Lower leg skin (tissue), 3 donors: ENCODE data around the gene IL25.

Source experiments
- POLR2A ChIP-seq, 2 donors: fragments of 450-650 bp; IDR thresholded peaks; one replicate each; pipeline ENCODE4 v1.6.1; 2016 to 2017; ENCODE audit warnings: antibody characterized with exemption in 2 of 2, mild to moderate bottlenecking in 1 of 2, moderate library complexity in 1 of 2
- TF ChIP-seq, protein P1 (sequence below), 3 donors: fragments of 450-650 bp; IDR thresholded peaks; one replicate each; pipeline ENCODE4 v1.5.1; 2016; ENCODE audit warnings: antibody characterized with exemption in 3 of 3, mild to moderate bottlenecking in 3 of 3, moderate library complexity in 2 of 3

DNA sequence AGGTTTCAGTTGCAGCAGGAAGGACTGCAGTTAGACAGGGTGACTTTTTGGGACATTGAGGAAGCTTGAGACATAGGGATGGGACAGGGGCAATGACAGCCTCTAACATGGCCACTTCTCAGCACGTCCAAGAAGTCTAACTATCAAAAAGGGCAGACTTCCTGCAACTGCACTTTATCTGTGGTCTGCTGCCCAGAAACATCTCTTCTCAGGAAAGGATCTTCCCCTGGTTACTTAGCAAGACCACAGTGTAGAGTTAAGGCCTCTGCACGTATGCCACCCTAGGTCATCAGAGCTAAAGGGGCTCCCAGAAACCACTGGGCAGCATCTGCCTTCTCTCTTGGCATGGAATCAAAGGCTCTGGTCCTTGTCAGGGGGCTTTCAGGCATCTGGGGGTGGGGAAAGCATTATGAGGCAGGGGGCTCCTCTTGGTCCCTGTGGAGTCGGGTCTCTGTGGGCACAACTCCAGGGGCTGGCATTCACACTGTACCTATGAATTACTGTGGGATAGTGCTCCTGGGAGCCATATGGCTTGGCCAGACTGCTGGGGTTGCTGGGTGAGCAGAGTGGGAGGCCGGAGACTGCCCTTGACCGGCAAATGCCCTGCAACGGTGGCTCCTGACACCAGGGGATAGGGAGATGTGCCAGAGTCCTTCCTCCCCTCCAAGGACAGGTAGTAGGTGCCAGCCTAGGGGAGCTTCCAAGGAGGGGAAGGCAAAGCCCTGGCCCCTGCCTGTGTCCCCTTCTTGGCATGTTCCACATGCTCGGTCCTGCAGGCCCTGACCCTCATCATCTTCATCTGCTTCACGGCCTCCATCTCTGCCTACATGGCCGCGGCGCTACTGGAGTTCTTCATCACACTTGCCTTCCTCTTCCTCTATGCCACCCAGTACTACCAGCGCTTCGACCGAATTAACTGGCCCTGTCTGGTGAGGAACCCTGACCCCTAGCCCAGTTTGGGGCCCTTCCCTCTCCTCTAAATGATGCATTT, 5.3 kb downstream of the IL25 start:
- TF ChIP-seq, protein P1, sequence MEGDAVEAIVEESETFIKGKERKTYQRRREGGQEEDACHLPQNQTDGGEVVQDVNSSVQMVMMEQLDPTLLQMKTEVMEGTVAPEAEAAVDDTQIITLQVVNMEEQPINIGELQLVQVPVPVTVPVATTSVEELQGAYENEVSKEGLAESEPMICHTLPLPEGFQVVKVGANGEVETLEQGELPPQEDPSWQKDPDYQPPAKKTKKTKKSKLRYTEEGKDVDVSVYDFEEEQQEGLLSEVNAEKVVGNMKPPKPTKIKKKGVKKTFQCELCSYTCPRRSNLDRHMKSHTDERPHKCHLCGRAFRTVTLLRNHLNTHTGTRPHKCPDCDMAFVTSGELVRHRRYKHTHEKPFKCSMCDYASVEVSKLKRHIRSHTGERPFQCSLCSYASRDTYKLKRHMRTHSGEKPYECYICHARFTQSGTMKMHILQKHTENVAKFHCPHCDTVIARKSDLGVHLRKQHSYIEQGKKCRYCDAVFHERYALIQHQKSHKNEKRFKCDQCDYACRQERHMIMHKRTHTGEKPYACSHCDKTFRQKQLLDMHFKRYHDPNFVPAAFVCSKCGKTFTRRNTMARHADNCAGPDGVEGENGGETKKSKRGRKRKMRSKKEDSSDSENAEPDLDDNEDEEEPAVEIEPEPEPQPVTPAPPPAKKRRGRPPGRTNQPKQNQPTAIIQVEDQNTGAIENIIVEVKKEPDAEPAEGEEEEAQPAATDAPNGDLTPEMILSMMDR (IDR thresholded peaks at IDR 0.05): no peak
- TF ChIP-seq POLR2A (IDR thresholded peaks at IDR 0.05): no peak
